ENCODE measurements around the gene CELA3B.
"Not testable (repeated sequence)": the region's sequence is repeated elsewhere in the genome, so short reads cannot be mapped to it uniquely, and the experiment has no call there.

The CELA3B gene

DNA sequence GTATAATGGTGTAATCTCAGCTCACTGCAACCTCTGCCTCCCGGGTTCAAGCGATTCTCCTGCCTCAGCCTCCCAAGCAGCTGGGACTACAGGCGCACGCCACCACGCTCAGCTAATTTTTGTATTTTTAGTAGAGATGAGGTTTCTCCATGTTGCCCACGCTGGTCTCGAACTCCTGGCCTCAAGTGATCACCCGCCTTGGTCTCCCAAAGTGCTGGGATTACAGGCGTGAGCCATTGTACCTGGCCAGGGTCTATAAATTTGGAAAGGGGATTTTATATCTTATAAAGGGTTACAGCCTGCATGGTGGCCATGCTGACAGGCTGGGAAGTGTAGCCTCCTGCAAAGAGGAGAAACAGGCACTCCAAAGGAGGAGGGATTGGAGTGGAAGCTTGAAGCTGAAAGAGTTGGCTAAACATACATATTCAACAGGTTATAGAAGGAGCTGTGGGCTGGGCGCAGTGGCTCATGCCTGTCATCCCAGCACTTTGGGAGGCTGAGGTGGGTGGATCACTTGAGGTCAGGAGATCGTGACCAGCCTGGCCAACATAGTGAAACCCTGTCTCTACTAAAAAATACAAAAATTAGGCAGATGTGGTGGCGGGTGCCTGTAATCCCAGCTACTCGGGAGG is 37.9 kb downstream of the CELA3B start:
- DNase-seq = not testable (repeated sequence)

DNA sequence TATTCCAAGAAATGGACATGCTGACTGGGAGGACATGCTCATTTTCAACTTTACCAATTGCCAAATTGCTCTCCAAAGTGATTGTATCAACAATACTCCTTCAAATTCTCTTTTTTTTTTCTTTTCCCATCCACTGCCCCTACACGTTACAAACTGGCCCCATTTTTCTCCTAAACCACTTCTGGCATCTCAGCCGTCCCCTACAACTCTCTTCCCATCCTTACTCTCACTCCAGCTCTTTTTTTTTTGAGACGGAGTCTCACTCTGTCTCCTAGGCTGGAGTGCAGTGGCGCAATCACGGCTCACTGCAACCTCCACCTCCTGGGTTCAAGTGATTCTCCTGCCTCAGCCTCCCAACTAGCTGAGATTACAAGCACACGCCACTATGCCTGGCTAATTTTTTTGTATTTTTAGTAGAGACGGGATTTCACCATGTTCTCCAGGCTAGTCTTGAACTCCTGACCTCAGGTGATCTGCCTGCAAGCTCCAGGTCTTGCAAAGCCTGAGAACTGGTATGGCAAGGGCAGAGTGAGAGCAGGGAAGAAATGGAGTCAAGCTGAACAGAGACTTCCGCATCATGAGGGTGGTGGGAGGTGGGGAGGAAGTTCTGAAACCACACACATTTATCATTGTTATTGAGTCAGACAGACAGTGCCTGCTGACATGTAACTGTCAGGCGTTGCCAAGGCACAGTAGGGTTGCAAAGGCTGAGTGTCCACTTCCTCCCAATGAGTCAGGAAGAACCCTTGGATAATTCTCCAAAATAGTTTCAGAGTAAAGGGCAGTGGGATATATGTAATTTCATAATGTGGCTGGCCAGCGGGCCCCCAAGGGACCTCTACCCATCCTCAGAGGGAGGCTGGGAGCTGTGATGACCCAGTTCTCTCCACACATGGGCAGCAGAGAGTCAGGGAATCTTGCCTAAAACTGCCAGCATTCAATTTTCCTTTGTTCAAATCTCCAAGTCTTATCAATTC is 42.0 kb downstream of the CELA3B start:
- DNase-seq = peak; percentile 94 to 96

DNA sequence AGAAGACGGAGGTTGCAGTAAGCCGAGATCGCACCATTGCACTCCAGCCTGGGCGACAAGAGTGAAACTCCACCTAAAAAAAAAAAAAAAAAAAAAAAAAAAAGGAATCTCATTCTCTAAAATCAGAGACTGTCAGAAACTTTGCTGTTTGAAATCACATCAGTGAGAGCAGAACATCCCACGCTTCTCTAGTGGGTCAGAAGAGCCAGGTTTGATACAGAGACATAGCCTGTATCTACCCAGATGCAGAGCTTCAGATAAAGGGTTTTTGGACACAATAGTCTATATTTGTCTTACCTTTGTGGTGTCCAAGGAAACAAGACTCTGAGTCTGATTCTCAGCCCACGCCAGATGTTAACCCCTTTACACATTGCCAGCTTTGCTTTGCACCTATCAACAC is 44.2 kb downstream of the CELA3B start:
- DNase-seq = no peak

DNA sequence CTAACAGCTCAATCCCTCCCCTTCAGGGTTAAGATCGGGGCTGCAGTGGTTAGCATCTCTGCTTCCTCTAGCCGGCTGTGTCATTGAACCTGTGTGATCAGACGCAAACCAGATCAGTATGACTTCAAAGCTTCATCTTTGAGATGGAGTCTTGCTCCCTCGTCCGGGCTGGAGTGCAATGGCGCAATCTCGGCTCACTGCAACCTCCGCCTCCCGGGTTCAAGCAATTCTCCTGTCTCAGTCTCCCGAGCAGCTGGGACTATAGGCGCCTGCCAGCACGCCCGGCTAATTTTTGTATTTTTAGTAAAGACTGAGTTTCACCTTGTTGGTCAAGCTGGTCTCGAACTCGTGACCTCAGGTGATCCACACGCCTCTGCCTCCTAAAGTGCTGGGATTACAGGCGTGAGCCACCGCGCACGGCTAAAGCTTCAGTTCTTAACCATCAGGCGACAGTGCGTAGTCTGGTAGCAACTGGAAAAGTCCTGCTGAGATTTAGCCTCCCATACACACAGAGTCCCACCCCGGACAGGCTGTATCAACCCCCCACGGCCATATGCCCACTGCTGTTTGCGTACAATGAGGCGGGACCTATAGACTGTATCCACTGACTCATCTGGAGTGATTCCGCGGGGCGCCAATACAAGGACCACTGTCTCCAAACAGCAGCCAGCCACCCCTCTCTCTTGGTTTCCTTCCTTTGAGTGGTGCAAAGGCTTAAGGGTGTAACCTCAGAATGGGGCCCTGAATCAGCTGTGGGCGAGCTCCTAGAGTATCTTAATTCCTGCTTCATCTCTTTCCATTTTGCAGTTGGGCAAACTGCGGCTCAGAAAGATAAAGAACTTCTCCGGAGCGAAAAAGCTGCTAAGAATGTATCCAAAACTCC is 47.9 kb downstream of the CELA3B start:
- DNase-seq = peak; percentile 48 to 78

DNA sequence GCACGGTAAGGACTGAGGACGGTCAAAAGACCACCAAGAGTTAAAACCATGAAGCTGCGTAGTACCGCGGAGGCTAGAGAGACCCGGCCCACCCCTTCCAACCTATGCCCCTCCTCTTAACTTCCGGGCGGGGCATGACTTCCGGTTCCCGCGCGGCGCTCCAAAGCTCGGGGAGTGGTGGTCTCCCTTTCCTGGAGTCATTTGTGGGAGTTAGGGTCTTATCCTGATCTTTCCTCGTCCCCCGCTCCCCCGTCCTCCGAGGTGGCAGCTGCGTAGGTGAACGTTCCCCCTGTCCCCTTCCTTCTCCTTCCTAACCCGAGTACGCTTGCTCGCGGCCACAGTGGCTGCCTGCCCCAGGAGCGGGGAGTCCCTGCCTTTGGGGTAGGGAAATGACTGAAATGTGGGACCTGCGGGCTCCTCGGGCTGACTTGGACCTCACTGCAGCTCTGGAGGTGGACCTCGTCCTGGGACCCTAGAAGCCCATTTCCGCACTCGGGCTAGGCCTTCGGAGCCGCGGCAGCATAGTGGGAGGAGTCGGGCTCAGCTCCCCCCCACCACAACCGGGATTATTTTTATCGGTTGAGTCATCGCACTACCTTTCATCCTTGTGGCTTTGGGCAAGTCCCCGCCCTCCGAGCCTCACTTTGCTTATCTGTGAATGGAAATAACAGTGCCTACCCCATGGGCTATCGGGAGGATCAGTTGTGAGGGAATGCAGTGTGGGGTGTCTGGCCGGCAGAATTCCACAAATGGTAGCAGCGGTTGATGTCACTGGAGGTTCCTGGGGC is 48.7 kb downstream of the CELA3B start:
- peak; percentile 61 to 78 for DNase-seq

DNA sequence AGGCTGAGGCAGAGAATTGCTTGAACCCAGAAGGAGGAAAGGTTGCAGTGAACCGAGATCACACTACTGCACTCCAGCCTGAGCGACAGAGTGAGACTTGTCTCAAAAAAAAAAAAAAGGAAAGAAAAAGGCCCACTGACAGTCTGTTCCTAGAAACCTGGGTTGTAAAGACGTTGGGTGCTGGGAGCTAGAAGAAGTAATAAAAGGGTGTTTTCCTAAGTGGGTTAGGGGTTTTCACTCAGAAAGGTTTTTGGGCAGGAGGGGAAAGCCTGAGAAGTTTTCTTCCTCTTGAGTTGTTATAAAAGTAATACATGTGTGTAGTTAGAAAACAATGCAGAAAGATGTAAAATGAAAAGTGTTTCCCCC is 50.1 kb downstream of the CELA3B start:
- no peak for DNase-seq

DNA sequence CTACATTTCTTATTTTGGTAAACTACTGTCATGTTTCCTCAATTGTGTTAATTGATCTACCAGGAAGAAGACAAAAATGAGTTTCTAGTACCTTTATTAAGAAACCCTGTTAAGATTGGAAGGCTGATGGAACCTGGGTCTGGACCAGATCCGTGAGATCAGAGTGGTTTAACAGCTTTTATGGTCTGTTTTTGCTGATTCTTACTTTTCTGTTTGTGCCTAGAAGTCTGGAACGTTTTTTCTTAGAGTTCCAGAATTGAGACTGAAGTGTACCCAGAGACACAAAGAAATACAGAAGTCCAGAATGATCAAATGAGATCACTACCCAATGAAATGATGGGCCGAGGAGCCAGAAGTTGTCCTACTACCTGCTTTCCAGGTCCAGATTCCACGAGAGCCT is 53.2 kb downstream of the CELA3B start:
- DNase-seq = no peak

DNA sequence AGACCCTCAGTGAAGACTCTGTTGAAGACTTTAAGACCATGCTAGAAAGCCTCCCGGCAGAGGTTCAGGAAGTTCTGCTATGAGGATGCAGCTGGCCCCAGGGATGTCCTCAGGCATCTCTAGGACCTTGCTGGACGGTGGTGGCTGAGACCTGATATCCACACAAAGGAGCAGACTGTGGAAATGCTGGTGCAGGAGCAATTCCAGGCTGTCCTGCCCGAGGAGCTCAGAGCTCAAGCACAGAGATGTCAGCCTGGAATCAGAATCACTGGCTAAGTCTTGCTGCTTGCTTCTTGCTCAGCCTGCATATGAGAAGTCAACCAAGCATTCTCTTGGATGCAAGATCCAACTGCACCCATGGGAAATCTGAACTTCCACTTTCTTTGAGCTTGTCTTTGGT is 53.7 kb downstream of the CELA3B start:
- DNase-seq = no peak

DNA sequence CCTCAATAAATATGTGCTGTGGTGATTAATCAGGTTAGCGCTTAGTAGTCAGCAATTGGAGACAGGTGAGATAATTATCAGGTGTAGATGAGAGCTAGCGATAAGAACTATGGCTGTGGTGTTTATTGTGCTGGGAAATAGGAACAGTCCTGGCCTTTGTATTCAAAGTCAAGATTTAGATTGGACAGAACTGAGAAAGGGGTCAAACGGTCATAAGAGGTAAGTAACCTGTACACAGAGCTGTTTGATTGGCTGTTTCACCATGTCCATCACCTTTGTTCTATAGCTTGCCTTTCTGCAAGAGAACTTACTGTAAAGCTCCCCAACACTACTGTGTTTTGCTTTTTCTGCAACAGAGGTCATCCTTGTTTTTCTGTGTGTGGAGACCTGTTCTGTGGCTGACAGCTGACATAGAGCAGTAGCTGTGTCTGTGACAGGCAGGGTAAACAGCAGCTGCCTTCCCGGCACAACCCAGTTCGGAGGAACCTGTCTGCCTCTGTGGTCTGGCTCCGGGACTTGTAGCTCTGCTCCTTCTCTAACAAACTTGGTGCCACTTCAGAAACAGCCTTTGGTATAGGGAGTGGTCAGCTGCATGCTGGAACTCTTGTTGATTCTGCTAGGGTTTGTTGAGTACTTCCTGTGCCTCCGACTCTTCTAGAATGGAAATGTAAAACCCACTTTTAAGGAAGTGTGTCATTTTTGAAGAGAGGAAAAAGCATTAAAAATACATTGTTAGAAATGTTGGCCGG is 54.6 kb downstream of the CELA3B start:
- DNase-seq = no peak

DNA sequence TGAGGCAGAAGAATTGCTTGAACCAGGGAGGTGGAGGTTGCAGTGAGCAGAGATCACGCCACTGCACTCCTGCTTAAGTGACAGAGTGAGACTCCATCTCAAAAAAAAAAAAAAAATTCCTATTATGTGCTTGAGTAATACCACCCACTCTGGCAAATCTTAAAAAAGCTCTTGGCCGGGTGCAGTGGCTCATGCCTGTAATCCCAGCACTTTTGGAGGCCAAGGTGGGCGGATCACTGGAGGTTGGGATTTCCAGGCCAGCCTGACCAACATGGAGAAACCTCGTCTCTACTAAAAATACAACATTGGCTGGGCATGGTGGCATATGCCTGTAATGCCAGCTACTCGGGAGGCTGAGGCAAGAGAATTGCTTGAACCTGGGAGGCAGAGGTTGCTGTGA is 58.0 kb downstream of the CELA3B start:
- not testable (repeated sequence) for DNase-seq

DNA sequence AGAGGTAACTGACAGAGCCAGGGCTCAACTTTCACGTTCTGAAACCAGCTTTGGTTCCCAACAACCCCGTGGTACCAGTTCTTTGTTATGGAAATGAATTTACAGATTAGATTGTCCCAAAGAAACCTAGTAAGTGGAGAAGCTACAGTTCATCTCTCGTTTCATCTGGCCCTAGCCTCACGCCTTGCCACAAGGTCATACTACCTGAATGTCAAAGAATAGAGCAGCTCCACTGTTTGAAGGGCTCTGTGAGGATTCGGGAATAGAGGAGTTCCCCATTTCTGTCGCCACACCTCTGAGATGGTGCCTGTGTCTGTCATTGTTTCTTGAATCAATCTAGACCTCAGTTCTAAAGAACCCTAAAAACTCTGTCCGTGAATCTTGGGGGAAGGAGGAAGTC is 60.7 kb downstream of the CELA3B start:
- no peak for DNase-seq

DNA sequence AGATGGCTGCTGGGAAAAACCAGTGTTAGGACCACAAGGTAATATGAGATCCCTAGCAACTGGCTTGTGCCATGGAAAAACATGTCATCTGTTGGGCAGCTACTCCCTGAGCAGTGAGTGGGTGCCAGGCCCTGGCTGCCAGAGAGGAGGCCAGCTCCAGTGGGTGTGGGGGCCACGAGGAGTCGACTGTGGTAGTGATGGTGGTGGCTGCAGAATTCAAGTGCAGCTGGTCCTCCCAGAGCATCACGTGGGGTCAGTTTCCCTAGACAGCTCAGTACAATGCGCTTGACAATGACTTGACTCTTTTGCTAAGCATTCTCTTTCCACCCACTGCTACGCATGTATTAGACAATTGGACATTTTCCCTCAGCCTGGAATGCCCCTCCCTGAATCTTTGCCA is 61.2 kb downstream of the CELA3B start:
- no peak for DNase-seq
